Keratinocyte (primary cell): ENCODE measurements around the gene BCAT1. TPM values are rescaled to one million over a fixed set of nuclear protein-coding genes. Genes with fewer than 3 reads are reported as not detected.

Experiments used
- DNase-seq: peaks from one replicate; pipeline ENCODE4 v3.0.0-alpha.2; 2011; ENCODE audit warnings: low read depth, missing footprints, low spot score
- FAIRE-seq: peaks from 2 replicates; lab custom pipeline; 2011; peaks lifted over from hg19 to GRCh38; lab: Jason Lieb, UNC
- H2AFZ ChIP-seq: 2 replicates; pipeline ENCODE4 v1.6.0; 2012; ENCODE audit warnings: low read length, control low read depth, inconsistent platforms; ENCODE audit not compliant: control insufficient read depth
- H3K27ac ChIP-seq: 2 replicates; pipeline ENCODE4 v1.5.1; 2011; ENCODE audit warnings: low read length; ENCODE audit not compliant: control insufficient read depth, insufficient read depth
- H3K27me3 ChIP-seq: 3 replicates; pipeline ENCODE4 v1.6.0; 2011; ENCODE audit warnings: low read length; ENCODE audit not compliant: control insufficient read depth, insufficient read depth; ENCODE audit errors: extremely low read depth
- H3K36me3 ChIP-seq, 2 experiments: 2 replicates in 1 of 2; 3 replicates in 1 of 2; pipeline ENCODE4 v1.5.1; 2011; ENCODE audit warnings: low read length in 2 of 2, mild to moderate bottlenecking in 1 of 2; ENCODE audit not compliant: control insufficient read depth in 2 of 2, insufficient read depth in 2 of 2; ENCODE audit errors: extremely low read depth in 1 of 2
- H3K4me1 ChIP-seq: 3 replicates; pipeline ENCODE4 v1.5.1; 2011; ENCODE audit warnings: low read length; ENCODE audit not compliant: control insufficient read depth, insufficient read depth; ENCODE audit errors: extremely low read depth
- H3K4me2 ChIP-seq: 3 replicates; pipeline ENCODE4 v1.6.0; 2011; ENCODE audit warnings: low read depth, low read length; ENCODE audit not compliant: control insufficient read depth, insufficient read depth; ENCODE audit errors: extremely low read depth
- H3K4me3 ChIP-seq, 3 experiments: fragments of 200-600 bp in 1 of 3; sonication (generic) in 1 of 3; 2 replicates in 2 of 3; 3 replicates in 1 of 3; pipeline ENCODE4 v1.5.1; 2011 to 2016; ENCODE audit warnings: low read length in 3 of 3, mild to moderate bottlenecking in 3 of 3, control low read depth in 2 of 3, inconsistent platforms in 1 of 3, low read depth in 1 of 3, mixed read lengths in 1 of 3, mixed run types in 1 of 3, moderate library complexity in 1 of 3; ENCODE audit not compliant: control insufficient read depth in 2 of 3, insufficient read depth in 2 of 3; ENCODE audit errors: extremely low read depth in 1 of 3
- H3K79me2 ChIP-seq: 2 replicates; pipeline ENCODE4 v1.6.0; 2012; ENCODE audit warnings: low read length; ENCODE audit not compliant: control insufficient read depth, insufficient read depth
- H3K9ac ChIP-seq: 3 replicates; pipeline ENCODE4 v1.6.0; 2011; ENCODE audit warnings: low read length; ENCODE audit not compliant: control insufficient read depth, insufficient read depth; ENCODE audit errors: extremely low read depth
- H3K9me1 ChIP-seq: 3 replicates; pipeline ENCODE4 v1.6.0; 2011; ENCODE audit warnings: low read length; ENCODE audit not compliant: control insufficient read depth, insufficient read depth; ENCODE audit errors: extremely low read depth
- H3K9me3 ChIP-seq: 2 replicates; pipeline ENCODE4 v1.5.1; 2012; ENCODE audit warnings: low read depth, low read length; ENCODE audit not compliant: control insufficient read depth
- H4K20me1 ChIP-seq: 3 replicates; pipeline ENCODE4 v1.6.0; 2011; ENCODE audit warnings: low read length; ENCODE audit not compliant: control insufficient read depth, insufficient read depth; ENCODE audit errors: extremely low read depth
- EZH2 ChIP-seq: IDR thresholded peaks from one replicate; pipeline ENCODE4 v1.6.1; 2012; ENCODE audit warnings: inconsistent platforms, mild to moderate bottlenecking, low read length, moderate library complexity
- dilution Hi-C: fragments of 300-500 bp; cut with MboI; formaldehyde crosslinking; loops from one replicate; pipeline ENCODE4 v1.7.0; 2020; ENCODE audit warnings: low sequenced_read_pairs; ENCODE audit not compliant: extremely low pct_ligation_motif_present
- polyA plus RNA-seq, 5 experiments: library from polyadenylated mRNA; depleted of rRNA in 3 of 5; stranded (reverse) in 3 of 5; stranded (forward) in 1 of 5; unstranded in 1 of 5; fragments of >200 nt; gene quantifications; 1 replicate in 1 of 5; 2 replicates in 3 of 5; 3 replicates in 1 of 5; pipeline versions ENCODE4 v1.2.1 to v1.2.3, GENCODE V29; 2011 to 2012; ENCODE audit warnings: missing spikeins in 2 of 5, low read depth in 1 of 5, low replicate concordance in 1 of 5
- TF ChIP-seq, protein P1 (sequence below), 3 experiments: IDR thresholded peaks in 1 of 3; conservative IDR thresholded peaks in 1 of 3; optimal IDR thresholded peaks in 1 of 3; 2 replicates in 2 of 3; 3 replicates in 1 of 3; pipeline versions ENCODE3 to v1.5.1; 2011; ENCODE audit warnings: low read length in 3 of 3, mild to moderate bottlenecking in 3 of 3, moderate library complexity in 2 of 3, control low read depth in 1 of 3, inconsistent platforms in 1 of 3; ENCODE audit not compliant: insufficient read depth in 2 of 3; ENCODE audit errors: extremely low read depth in 1 of 3

BCAT1 gene
- polyA plus RNA-seq, 1 donor (not counting 4 experiments of a cell fraction or from before 2014, with no cell fraction given), result 6.5 TPM

DNA sequence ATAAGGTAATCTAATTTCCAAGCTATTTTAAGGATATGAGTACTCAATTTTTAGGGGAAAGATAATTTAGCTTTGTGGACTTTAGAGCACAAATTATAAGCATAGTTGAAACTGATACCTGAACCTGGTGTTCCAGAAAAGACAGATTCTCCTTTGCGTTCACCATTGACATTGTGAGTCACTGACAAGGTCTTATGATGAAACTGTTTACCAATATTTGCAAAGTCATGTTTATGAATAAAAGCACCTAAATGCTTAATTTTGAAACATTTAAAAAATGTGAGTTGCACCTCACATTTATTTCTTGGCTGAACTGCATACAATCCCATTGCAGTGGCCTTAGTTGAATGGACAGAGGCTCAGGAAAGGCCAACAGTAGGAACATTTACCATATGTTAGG lies 3.9 kb downstream of the BCAT1 start:
- no peaks in the 10 kb centered on the region for H4K20me1 ChIP-seq
- DNase-seq (no peak), FAIRE-seq (no peak)
- no peaks in the 10 kb centered on the region for H3K9me1 ChIP-seq
- H3K9ac ChIP-seq, result no peak overlapping the region
- no peak overlapping the region for H3K27ac ChIP-seq
- no peak overlapping the region for H3K4me3 ChIP-seq
- peaks cover 1% of the 10 kb centered on the region for H3K79me2 ChIP-seq
- H3K4me2 ChIP-seq, result no peak overlapping the region
- H3K36me3 ChIP-seq, result peaks cover 0 to 5% of the 10 kb centered on the region in 2 experiments
- H3K27me3 ChIP-seq, result no peaks in the 10 kb centered on the region
- dilution Hi-C loops, result no loop called here
- no peak for TF ChIP-seq EZH2
- TF ChIP-seq, protein P1, sequence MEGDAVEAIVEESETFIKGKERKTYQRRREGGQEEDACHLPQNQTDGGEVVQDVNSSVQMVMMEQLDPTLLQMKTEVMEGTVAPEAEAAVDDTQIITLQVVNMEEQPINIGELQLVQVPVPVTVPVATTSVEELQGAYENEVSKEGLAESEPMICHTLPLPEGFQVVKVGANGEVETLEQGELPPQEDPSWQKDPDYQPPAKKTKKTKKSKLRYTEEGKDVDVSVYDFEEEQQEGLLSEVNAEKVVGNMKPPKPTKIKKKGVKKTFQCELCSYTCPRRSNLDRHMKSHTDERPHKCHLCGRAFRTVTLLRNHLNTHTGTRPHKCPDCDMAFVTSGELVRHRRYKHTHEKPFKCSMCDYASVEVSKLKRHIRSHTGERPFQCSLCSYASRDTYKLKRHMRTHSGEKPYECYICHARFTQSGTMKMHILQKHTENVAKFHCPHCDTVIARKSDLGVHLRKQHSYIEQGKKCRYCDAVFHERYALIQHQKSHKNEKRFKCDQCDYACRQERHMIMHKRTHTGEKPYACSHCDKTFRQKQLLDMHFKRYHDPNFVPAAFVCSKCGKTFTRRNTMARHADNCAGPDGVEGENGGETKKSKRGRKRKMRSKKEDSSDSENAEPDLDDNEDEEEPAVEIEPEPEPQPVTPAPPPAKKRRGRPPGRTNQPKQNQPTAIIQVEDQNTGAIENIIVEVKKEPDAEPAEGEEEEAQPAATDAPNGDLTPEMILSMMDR (optimal IDR thresholded peaks at IDR 0.05 in 1 of 3, IDR thresholded peaks at IDR 0.05 in 1 of 3, conservative IDR thresholded peaks at IDR 0.05 in 1 of 3; ENCODE audit: extremely low read depth in 1 of 3, insufficient read depth in 2 of 3, low read length in 3 of 3), result no peak
- H3K4me1 ChIP-seq, result peaks cover 16% of the 10 kb centered on the region
- no peak overlapping the region for H2AFZ ChIP-seq
- no peaks in the 10 kb centered on the region for H3K9me3 ChIP-seq

DNA sequence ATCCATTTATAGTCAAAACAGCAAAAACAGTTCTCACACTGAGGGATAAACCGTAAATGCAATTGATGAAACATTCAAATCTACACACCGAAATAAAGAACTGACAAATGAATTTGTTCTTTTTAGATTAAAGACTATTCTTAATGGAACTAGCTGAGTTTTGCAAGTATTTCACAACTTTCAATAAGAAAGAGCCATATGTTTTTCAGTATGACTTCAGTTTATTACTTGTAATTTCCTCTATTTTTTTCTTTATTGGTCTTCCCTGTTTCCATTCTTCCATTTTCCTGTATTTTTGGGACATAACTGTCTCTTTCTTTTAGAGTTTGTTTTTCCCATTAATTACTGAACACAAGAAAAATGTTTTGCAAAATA lies 4.3 kb downstream of the BCAT1 start:
- Histone ChIP-seq H3K36me3 (peaks cover 0 to 5% of the 10 kb centered on the region in 2 experiments), H3K27ac (no peak overlapping the region), H3K9me1 (no peaks in the 10 kb centered on the region), H3K27me3 (no peaks in the 10 kb centered on the region), H3K9ac (no peak overlapping the region), H3K4me2 (no peak overlapping the region), H3K4me3 (no peak overlapping the region), H3K9me3 (no peaks in the 10 kb centered on the region), H4K20me1 (no peaks in the 10 kb centered on the region), H2AFZ (no peak overlapping the region), H3K79me2 (peaks cover 1% of the 10 kb centered on the region), H3K4me1 (peaks cover 16% of the 10 kb centered on the region)
- TF ChIP-seq, protein P1 (optimal IDR thresholded peaks at IDR 0.05 in 1 of 3, IDR thresholded peaks at IDR 0.05 in 1 of 3, conservative IDR thresholded peaks at IDR 0.05 in 1 of 3; ENCODE audit: extremely low read depth in 1 of 3, insufficient read depth in 2 of 3, low read length in 3 of 3), result no peak
- no peak for TF ChIP-seq EZH2
- no peak for FAIRE-seq
- no peak for DNase-seq
- dilution Hi-C loops, result no loop called here
